HepG2 (cell line): ENCODE data around the gene SHC1. TPM values are rescaled to one million over a fixed set of nuclear protein-coding genes. Genes with fewer than 3 reads are reported as not detected.

Experiments
- DBP ChIP-seq: sonication (generic); formaldehyde crosslinking; IDR thresholded peaks from 2 replicates; pipeline ENCODE4 v1.4.0; 2020; ENCODE audit warnings: missing genetic modification reagents; ENCODE audit errors: not compliant biosample characterization
- ETV6 ChIP-seq: sonication (generic); formaldehyde crosslinking; conservative IDR thresholded peaks from 2 replicates; pipeline ENCODE4 v1.4.0; 2020; ENCODE audit warnings: missing genetic modification reagents
- GLI4 ChIP-seq: sonication (generic); formaldehyde crosslinking; IDR thresholded peaks from 2 replicates; pipeline ENCODE4 v1.5.1; 2020; ENCODE audit warnings: missing genetic modification reagents, mild to moderate bottlenecking, moderate library complexity, borderline replicate concordance
- HMGXB4 ChIP-seq, 2 experiments: sonication (generic) in 1 of 2; formaldehyde crosslinking in 1 of 2; IDR thresholded peaks; 2 replicates each; pipeline versions ENCODE4 v1.4.0 to v1.6.1; 2018 to 2020; ENCODE audit warnings: missing genetic modification reagents in 2 of 2, borderline replicate concordance in 1 of 2, low read depth in 1 of 2, mild to moderate bottlenecking in 1 of 2, missing biosample characterization in 1 of 2
- HNRNPLL ChIP-seq: fragments of 200-400 bp; formaldehyde crosslinking; IDR thresholded peaks from 2 replicates; pipeline ENCODE4 v1.6.1; 2017; ENCODE audit warnings: mild to moderate bottlenecking, low read depth, low read length; ENCODE audit not compliant: poor library complexity, severe bottlenecking
- HOMEZ ChIP-seq: IDR thresholded peaks from 2 replicates; pipeline ENCODE4 v1.6.1; 2016; ENCODE audit warnings: low read depth
- IRF1 ChIP-seq: sonication (generic); formaldehyde crosslinking; IDR thresholded peaks from 2 replicates; pipeline ENCODE4 v1.4.0; 2020; ENCODE audit warnings: low read depth, mild to moderate bottlenecking, missing genetic modification reagents
- NFKBIZ ChIP-seq: IDR thresholded peaks from 2 replicates; pipeline ENCODE4 v1.6.1; 2018; ENCODE audit warnings: missing genetic modification reagents, missing compliant biosample characterization
- NONO ChIP-seq, 2 experiments: fragments of 450-650 bp in 1 of 2; sonication (generic) in 1 of 2; formaldehyde crosslinking in 1 of 2; IDR thresholded peaks in 1 of 2; conservative IDR thresholded peaks in 1 of 2; 2 replicates each; pipeline versions ENCODE4 v1.6.1 to v1.8.0; 2017 to 2022; ENCODE audit warnings: mild to moderate bottlenecking in 1 of 2, missing genetic modification reagents in 1 of 2, moderate library complexity in 1 of 2
- SSRP1 ChIP-seq: IDR thresholded peaks from 2 replicates; pipeline ENCODE4 v1.6.1; 2016; ENCODE audit warnings: control low read depth
- TGIF2 ChIP-seq: IDR thresholded peaks from 2 replicates; pipeline ENCODE4 v1.6.1; 2016; ENCODE audit warnings: control low read depth, missing compliant biosample characterization
- U2AF2 ChIP-seq: fragments of 200-400 bp; formaldehyde crosslinking; IDR thresholded peaks from 2 replicates; pipeline ENCODE4 v1.6.1; 2017; ENCODE audit warnings: low read depth, mild to moderate bottlenecking, low read length
- ZBTB2 ChIP-seq: sonication (generic); formaldehyde crosslinking; IDR thresholded peaks from 2 replicates; pipeline ENCODE4 v1.8.0; 2022; ENCODE audit warnings: low read depth, missing genetic modification reagents
- ZNF503 ChIP-seq: sonication (generic); formaldehyde crosslinking; IDR thresholded peaks from 2 replicates; pipeline ENCODE4 v1.4.0; 2020; ENCODE audit warnings: missing genetic modification reagents
- ZNF709 ChIP-seq: sonication (generic); formaldehyde crosslinking; IDR thresholded peaks from 2 replicates; pipeline ENCODE4 v1.5.0; 2020; ENCODE audit warnings: mild to moderate bottlenecking, missing genetic modification reagents
- polyA plus RNA-seq, 8 experiments: library from polyadenylated mRNA; depleted of rRNA in 3 of 8; stranded (reverse) in 7 of 8; unstranded in 1 of 8; fragments of >200 nt; fragmentation: Illumina TruSeq in 4 of 8; extraction: Trizol in 4 of 8; gene quantifications; 2 replicates each; pipeline versions ENCODE4 v1.2.1 to v1.2.3, GENCODE V29; 2011 to 2016; ENCODE audit warnings: low read depth in 4 of 8, missing spikeins in 1 of 8, mixed read lengths in 1 of 8; ENCODE audit not compliant: insufficient read depth in 1 of 8
- total RNA-seq, 5 experiments: library from RNA; depleted of rRNA; stranded (reverse); fragments of >200 nt; fragmentation: Illumina TruSeq; extraction: Trizol; gene quantifications; 2 replicates each; pipeline ENCODE4 v1.2.3, GENCODE V29; 2016; ENCODE audit warnings: low read depth in 1 of 5

The SHC1 gene
- total and polyA plus RNA-seq, 2 of the 13 experiments (the other 11 are each of a cell fraction or from before 2014, with no cell fraction given): 52.0 to 137 TPM

- peak; percentile 95 for TF ChIP-seq TGIF2
- TF ChIP-seq DBP (CRISPR knock-in tag): peak; percentile 65
- peak; percentile 75; the same call in 1 of the 2 replicates for TF ChIP-seq HOMEZ (CRISPR knock-in tag)
- TF ChIP-seq HNRNPLL: peak; percentile 47
- TF ChIP-seq IRF1 (CRISPR knock-in tag): peak; percentile 97
- peak; percentile 91; the same call in 1 of the 2 replicates for TF ChIP-seq SSRP1 (CRISPR knock-in tag)
- peak; percentile 100 for TF ChIP-seq ZNF709
- TF ChIP-seq ZNF503 (CRISPR knock-in tag): no peak
- peak; percentile 91; the same call in 1 of the 2 replicates for TF ChIP-seq NFKBIZ (CRISPR knock-in tag)
- no peak for TF ChIP-seq NONO (IDR thresholded peaks at IDR 0.05)
- peak; percentile 85 for TF ChIP-seq NONO (CRISPR knock-in tag; conservative IDR thresholded peaks at IDR 0.05)
- peak; percentile 96 for TF ChIP-seq ZBTB2 (CRISPR knock-in tag)
- peak; percentile 93 to 96 for TF ChIP-seq HMGXB4 (CRISPR knock-in tag; IDR thresholded peaks at IDR 0.05; ENCODE audit: borderline replicate concordance in 1 of 2, low read depth in 1 of 2)
- TF ChIP-seq GLI4 (CRISPR knock-in tag): peak; percentile 87; the same call in 1 of the 2 replicates
- TF ChIP-seq ETV6 (CRISPR knock-in tag): peak; percentile 95
- no peak for TF ChIP-seq U2AF2
Observed at GRCh38 chr1:154936555-154937084, 33.9 kb downstream of the SHC1 start, which contains the start of gene PMVK (continued).
